ENCODE measurements around the gene RALB.
"Not testable (repeated sequence)": the region's sequence is repeated elsewhere in the genome, so short reads cannot be mapped to it uniquely, and the experiment has no call there.

The RALB gene

GRCh38 chr2:120244656-120245519 lies 7.8 kb upstream of the RALB start:
- DNase-seq, result no peak

DNA sequence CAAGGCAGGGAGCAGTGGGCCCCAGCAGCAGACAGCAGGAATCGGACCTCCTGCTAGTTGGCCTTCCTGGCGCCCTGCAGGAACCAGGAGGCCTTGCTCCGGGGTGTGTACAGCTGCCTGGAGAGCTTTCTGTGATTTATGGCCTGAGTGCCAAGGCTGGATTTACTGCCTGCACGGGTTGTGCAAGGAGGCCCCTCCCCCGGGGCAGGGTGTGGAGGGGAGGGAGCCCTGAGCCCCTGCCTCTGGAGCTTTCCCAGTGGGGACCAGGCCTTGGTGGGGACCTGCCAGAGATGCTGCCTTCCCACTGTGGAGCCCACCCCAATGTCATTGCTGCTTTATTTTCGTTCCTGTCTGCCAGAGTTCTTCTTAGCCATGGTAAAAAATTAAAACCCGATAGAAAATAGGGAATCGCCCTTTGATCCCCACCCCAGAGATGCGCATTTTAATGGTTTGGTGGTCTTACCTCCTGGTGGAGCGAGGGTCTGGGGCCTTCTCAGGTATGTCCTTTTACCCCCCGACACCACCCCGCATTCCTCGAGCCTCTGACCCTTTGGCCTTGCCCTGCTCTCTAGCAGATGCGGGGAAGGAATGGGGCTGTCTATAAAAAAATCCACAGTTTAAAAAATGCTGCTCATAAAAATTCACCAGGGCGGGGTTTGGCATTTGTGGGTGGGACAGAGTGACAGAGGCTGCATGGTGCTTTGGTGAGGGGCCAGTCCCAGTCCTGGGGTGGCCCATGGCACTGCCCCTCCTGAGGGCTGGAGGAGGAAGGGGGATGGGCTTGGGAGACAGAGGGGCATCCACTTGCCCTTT lies 6.9 kb upstream of the RALB start:
- DNase-seq, result peak; percentile 51

DNA sequence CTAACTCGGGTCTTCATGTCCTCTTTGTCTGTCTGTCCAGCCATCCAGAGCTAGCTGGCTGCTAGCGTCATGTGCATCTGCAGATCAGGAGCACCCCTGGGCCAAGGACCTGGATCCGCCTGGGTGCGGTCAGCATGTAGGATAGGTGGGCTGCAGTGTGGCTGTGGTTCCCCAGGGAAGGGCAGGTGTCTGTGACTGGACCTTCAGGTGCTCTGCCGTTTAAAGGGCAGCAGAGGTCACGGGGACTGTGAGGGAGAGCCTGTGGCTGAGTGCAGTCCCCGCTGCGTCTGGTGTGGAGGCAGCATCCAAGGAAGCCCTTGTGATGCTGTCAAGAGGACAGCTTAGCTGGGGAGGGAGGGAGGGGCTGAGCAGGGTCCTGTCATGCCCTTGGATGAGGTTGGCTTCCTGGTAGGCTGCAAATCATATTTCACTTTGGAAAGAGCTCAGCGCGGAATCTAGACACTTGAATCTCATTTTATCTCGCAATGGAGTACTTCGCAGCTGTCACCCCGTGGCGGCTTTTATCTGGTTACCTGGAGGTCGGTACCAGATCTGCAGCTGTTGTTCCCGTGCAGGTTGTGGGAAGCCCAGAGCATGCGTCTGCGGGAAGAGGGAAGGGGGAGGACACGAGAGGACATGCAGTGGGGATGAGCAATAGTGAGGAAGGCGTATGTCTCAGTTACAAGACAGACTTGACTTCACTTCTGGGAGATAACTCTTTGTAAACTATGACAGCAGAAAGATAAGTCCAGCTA lies 5.9 kb upstream of the RALB start:
- peak; percentile 86 for DNase-seq

DNA sequence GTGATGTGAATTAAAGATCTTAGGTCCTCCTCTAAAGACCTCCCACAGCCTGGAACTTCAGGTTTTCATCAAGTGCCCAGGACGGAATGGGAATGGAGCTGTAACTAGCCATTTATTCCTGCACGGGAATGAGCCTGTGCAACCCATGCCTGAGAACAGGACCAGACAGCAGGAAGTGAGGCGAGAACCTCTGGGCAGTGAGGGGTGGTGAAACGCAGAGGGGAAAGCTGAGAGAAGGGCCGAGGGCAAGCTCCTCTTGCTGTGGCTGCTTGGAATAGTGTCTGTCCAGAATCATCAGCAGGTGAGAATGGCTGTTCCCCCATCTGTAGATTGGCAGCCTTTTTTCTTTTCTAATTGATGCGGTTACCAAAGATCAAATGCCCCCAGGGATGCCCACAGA lies 4.8 kb upstream of the RALB start:
- DNase-seq, result no peak

DNA sequence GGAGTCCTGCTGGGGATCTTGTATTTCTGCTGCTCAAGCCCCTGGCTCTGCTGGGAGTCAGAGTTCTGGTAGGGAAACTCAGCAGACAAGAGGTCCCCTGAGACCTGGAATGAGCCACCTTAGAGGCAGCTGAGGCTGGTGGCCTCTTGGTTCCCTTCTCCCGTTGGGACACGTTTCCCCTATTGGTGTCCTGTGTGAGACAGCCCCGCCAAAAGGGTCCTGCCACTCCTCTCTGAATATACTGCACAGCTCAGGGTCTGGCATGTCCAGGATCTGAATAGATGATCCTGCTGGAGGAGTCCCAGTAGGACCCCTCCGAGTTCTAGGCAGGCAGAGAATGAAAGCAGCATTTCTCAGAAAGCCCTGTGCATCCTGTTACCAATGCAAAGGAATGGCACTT lies 2.0 kb upstream of the RALB start:
- DNase-seq, result no peak

GRCh38 chr2:120251078-120251477 lies 1.6 kb upstream of the RALB start:
- no peak for DNase-seq

GRCh38 chr2:120251880-120252224 lies 800 bp upstream of the RALB start:
- DNase-seq, result no peak

DNA sequence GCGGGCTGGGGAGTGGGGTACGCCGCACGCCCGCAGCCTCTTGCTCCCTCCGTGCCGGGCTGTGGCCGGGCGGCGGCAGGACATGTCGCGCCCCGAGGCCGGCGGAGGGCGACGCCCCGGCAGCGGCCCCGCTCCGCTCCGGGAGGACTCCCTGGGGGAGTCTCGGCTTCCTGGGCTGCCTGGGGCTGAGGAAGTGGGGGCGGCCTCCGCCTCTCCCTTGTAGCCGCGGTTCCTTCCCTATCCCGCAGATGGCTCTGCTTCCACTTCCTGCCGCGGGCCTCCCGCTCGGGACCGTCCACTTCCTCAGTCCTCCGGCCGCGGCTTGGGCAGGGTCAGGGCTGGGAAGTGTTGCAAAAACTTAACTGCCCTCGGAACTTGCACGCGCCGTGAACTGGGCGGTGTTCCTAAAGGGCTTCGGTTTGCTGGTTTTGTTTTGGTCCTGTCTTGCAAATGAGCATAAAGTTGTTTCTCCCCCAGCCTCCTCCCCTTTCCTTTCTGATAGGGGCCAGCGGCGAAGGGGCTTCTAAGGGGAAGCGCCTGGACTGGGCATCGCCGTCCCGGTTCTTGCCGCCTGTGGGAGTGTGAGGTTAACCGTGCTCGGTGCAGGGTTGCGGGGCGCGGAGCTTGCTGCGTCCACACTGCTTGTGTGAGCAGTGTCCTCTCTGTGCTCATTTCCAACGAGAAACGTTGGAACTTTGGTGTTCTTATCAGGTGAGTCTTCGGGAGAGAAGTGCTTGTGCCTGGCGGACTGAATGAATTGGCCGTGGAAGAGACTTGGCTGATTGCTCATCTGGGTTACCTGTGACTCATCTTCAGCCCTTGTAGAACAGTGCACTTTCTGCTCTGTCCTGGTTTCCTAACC lies 600 bp downstream of the RALB start:
- no peak for DNase-seq

- DNase-seq, result no peak
These were observed 1.5 kb downstream of the RALB start for GRCh38 chr2:120254178-120254577.

DNA sequence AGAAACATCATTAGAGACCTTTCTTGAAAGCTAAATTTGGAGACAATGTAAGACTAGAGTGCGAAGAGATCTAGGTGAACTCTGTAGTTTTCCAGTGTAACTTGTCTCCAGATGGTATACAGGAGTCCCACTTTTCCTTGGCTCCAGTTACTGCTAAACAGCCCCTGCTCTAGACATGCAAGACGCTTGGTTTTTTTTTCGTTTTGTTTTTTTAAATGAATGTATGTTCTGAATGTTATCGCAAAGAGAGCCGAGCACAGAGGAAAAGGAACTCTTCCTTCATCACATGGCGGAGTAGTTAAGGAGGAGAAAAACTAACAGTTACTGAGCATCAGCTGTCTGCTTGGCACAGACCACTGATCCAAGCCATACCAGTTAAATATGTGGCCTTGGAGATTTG lies 2.4 kb downstream of the RALB start:
- DNase-seq, result no peak

- no peak for DNase-seq
These were observed 3.5 kb downstream of the RALB start for GRCh38 chr2:120255986-120256650.

- DNase-seq, result no peak
These were observed 4.0 kb downstream of the RALB start for GRCh38 chr2:120256651-120257000.

- DNase-seq, result no peak
These were observed 4.9 kb downstream of the RALB start for GRCh38 chr2:120257522-120257921.

DNA sequence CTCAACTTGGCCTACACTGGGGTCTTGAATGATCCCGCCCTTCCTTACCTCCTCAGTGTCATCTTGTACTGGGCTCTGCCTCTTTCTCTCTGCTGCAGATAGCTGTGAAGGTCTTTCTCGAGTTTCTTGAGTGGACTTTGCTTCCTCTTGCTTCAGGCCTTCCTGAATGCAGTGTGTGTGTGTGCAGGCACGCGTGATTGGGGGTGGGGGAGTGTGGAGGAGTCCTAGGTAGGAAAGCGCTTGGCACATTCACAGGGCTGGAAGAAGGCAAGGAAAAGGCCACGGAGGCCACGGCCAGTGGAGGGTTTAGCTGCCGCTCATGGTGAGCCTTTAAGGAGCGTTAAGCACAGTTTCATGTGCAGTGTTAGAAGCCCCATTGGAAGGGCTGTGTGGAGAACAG lies 5.5 kb downstream of the RALB start:
- DNase-seq, result no peak

DNA sequence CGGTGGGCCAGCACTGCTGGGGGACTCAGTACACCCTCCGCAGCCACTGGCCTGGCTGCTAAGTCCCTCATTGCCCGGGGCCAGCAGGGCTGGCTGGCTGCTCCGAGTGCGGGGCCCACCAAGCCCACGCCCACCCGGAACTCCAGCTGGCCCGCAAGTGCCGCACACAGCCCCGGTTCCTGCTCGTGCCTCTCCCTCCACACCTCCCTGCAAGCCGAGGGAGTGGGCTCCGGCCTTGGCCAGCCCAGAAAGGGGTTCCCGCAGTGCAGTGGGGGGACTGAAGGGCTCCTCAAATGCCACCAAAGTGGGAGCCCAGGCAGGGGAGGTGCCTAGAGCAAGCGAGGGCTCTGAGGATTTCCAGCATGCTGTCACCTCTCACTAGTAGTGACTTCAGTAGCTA lies 7.3 kb downstream of the RALB start:
- not testable (repeated sequence) for DNase-seq

GRCh38 chr2:120260736-120261135 lies 8.1 kb downstream of the RALB start:
- no peak for DNase-seq

DNA sequence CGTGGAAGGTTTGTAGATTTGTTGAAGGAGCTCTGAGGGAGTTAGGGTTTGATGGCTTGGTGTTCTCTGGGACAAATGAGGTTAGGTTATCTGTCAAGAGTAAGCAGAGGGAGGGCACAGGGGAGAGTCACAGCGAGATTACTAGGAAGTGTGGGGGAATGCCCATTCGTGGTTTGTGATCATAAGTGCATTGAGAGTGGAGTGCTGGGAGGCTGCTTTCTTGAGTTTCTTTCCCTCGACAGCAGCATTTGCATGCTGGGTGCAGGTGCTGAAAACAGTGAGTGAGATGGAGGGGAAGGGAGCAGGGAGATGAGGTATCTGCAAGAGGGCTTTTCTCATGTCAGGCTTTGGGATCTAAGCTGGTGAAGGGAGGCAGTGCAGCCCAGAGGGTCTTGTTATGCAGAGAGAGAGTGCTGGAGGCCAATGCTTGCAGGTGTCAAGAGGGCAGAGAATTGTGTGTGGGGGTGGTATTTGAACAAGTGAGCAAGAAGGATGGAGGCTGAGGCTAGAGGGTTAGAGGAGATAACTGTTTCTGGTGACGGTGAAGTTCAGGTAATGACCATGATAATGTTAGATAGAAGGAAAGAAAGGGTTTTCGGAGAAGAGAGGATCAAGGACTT lies 8.8 kb downstream of the RALB start:
- no peak for DNase-seq

DNA sequence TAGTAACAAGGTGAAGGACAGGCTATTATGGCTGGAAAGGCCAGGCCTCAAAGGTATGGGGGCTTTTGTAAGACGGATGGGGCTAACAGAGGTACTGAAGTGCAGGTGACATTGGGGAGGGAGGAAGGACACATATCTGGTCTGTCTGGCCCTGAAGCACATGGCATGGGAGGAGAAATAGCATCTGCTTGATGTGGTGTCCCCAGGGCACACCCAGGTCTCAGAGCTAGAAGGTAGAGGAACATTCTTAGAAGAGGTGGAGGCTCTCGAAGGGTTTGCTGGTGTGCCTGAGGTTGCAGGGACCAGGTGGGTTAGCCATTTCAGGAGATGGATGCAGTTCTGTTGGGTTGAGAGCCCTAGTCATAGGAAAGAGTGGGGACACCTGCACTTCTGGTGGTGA lies 9.5 kb downstream of the RALB start:
- no peak for DNase-seq

- no peak for DNase-seq
These were observed 10.2 kb downstream of the RALB start for GRCh38 chr2:120262761-120263428.

DNA sequence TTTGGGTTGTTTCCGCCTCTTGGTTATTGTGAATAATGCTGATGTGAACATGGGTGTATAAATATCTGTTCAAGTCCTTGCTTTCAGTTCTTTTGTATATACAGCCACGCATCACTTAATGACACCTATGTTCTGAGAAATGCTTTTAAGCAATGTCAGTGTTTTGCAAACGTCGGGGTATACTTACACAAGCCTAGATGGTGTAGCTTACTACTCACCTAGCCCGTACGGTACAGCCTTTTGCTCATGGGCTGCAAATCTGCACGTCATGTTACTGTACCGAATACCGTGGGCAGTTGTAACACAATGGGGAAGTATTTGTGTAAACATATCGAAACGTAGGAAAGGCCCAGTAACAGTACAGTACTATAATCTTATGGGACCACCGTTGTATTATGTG lies 12.4 kb downstream of the RALB start:
- no peak for DNase-seq

- DNase-seq, result no peak
These were observed 14.7 kb downstream of the RALB start for GRCh38 chr2:120267348-120267747.

Data from NCI-H187 treated with DMSO at 0.1 percent for 48 hours (cell line).